HG03060 (cell line): Measurements from ENCODE around the gene HCN3.

Source experiments
- ATAC-seq: cut with Tn5 transposase; IDR thresholded peaks from one replicate; pipeline ENCODE4 v1.9.1; 2021; ENCODE audit warnings: low read depth, moderate number of reproducible peaks; ENCODE audit not compliant: unreplicated experiment

Gene HCN3

GRCh38 chr1:155307247-155307740, 30.0 kb downstream of the HCN3 start:
- ATAC-seq, result no peak

DNA sequence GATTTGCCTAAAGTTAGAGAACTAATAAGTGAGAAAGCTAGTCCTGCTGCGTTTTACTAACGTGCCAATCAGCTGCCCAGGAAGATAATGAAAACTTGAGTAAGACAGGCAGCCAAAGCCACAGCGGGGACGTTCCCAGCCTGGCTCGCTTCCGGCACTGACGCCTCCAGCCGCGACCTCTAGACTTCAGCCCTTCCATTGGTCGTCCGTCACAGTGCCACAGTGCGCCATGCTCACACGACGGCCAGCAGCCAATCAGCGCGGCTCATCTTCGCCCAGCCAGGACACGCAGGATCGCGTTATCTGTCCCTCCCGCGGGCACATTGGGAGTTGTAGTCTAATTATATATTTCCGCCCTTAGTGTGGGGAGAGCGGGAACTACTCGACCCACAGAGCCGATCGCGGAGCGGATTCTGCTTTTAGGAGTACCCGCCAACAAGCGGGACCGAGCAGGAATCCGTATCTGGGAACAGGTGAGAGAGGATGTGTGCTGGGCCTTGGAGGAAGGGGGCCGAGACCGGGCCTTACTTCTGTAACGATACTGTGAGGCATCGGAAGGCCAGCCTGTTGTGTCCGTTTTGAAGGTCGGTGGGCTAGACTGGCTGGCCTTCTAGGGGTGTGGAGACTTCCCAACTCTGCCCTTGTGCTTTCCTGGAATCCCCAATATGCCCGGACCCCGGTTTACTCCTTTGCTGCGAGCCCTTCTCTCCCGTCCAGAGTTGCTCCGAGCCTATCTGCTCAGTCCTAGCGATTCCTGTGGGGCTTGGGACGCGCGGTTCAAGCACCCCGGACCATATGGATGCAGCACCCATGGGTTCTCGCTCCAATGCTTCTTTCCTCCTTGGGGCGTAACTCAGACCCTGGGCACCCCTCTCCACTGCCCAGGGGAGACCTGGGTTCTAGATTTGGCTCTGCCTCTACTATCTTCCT, 31.5 kb downstream of the HCN3 start, which contains the start of gene FDPS:
Gene FDPS, plus strand, starts transcription at position 374 of the 930 bp plus-strand sequence. CDS start 924 bp downstream, outside the sequence.
- ATAC-seq, result peak; percentile 89

- ATAC-seq, result no peak
Observed at GRCh38 chr1:155309423-155310021, 32.3 kb downstream of the HCN3 start.

DNA sequence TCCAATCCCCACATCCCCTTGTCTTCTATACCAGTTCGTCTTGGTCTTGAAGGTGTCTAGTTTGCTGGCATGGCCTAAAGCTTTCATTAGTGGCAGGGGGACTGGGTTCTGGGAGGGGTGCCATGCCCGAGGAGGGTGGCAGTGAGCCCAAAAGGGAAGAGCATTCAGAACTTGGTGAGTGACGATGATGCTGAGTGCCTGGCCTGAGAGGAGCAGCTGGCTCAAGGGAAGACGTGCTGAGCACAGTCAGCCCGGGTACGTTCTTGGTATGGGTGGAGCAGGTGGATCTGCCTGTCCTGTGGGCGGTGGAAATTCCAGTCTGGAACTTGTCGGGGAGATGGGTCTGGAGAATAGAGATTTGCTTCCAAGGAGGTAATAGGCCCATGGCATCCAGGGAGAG, 36.0 kb downstream of the HCN3 start:
- ATAC-seq, result no peak

DNA sequence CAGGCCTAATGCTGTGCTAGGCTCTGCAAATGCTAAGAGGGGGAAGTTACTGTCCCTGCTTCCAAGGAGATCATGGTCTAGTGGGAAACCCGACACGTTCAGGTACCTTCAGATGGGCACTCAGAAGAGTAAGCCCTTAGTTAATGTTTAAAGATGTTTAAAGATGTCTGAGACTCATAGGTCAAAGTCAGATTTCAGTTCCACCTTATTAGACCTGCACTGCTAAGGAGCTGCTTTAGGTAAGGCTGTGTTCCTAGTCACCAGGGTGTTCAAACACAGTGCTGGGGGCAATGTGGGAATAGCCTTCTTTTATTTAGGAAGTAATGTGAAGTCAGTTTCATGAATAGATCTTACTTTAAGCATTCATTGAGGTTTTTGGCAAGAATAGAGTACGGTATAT, 39.7 kb downstream of the HCN3 start:
- no peak for ATAC-seq

GRCh38 chr1:155318082-155318481, 40.8 kb downstream of the HCN3 start:
- ATAC-seq, result no peak

DNA sequence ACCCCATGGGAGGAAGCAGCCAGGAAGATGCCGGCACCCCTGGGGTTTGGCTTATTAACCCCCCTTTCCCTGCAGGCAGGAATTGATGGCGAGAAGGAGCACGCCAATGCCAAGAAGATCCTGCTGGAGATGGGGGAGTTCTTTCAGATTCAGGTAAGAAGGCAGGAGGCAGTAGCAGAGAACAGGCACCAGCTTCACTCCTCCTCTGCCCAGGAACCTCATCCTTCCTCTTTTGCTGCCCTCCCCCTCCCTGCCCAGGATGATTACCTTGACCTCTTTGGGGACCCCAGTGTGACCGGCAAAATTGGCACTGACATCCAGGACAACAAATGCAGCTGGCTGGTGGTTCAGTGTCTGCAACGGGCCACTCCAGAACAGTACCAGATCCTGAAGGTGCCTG, 42.3 kb downstream of the HCN3 start:
- no peak for ATAC-seq

DNA sequence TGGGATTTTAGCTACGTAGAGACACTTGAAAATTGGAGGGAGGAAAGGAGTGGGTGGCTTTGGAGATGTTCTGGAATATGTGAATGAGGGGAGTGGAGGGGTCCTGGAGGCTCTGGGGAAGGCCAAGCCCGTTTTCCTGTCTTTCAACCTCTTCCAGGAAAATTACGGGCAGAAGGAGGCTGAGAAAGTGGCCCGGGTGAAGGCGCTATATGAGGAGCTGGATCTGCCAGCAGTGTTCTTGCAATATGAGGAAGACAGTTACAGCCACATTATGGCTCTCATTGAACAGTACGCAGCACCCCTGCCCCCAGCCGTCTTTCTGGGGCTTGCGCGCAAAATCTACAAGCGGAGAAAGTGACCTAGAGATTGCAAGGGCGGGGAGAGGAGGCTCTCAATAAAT, 43.0 kb downstream of the HCN3 start:
- no peak for ATAC-seq

- no peak for ATAC-seq
Observed at GRCh38 chr1:155320661-155321617, 43.7 kb downstream of the HCN3 start, which contains the start of gene RUSC1. Gene RUSC1 (plus strand): TSS chr1:155320894. CDS start chr1:155321774, 880 bp downstream.

GRCh38 chr1:155321639-155322503, 44.6 kb downstream of the HCN3 start:
- ATAC-seq, result no peak

DNA sequence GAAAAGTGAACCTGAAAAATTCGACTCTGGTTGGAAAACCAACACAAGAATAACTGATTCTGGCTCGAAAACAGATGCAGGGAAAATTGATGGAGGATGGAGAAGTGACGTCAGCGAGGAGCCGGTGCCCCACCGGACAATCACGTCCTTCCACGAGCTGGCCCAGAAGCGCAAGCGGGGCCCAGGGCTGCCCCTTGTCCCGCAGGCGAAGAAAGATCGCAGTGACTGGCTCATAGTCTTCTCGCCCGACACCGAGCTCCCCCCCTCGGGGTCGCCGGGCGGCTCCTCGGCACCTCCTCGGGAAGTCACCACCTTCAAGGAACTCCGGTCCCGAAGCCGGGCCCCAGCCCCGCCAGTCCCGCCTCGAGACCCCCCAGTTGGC, 45.3 kb downstream of the HCN3 start:
- ATAC-seq, result no peak

GRCh38 chr1:155322953-155323728, 45.9 kb downstream of the HCN3 start:
- ATAC-seq, result no peak

DNA sequence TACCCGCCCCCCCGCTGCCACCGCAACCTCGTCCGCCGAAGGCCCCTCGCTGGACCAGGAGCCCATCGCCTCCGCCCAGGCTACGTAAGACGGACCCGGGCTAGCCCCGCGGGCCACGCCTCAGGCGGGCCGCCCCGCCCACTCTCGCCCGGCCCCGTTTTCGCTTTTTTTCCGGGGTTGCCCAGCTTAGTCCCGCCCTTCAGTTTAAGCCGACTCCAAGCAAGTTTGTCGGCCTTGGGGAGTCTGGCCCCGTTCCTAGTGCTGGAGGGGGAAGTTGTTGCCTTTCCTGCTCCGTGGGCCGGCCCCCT, 46.4 kb downstream of the HCN3 start:
- no peak for ATAC-seq

DNA sequence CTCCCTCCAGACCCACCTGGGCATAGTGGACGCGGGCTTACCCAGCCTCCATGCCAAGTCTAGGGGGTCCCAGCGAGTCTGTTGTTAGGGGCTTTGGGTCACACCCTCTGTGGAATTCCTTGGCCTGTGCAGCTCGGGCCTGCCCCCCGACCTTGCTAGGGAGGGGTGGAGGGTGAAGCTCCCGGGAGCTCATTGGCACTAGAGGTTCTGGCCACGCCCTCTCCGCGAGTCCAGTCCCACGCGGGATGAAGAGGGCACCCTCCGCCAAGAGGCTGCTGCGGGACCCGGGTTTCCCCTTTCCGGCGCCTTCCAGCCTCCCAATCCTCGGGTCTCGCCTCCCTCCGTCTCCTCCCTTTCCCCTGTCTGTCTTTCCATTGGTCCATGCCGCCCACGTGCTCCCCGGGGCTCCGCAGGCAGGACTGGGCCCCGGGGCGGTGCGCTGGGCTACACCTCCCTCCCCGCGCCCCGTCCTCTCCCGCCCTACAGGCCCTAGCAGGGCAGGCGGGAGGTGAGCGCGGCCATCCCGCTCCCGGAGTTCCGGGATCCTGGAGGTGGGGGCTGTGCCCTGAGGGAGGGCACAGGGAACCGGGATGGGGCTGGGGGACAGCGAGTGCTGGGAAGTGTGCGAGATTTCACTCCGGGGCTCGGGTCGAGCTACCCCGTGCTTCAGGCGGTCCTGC, 46.9 kb downstream of the HCN3 start:
- no peak for ATAC-seq

DNA sequence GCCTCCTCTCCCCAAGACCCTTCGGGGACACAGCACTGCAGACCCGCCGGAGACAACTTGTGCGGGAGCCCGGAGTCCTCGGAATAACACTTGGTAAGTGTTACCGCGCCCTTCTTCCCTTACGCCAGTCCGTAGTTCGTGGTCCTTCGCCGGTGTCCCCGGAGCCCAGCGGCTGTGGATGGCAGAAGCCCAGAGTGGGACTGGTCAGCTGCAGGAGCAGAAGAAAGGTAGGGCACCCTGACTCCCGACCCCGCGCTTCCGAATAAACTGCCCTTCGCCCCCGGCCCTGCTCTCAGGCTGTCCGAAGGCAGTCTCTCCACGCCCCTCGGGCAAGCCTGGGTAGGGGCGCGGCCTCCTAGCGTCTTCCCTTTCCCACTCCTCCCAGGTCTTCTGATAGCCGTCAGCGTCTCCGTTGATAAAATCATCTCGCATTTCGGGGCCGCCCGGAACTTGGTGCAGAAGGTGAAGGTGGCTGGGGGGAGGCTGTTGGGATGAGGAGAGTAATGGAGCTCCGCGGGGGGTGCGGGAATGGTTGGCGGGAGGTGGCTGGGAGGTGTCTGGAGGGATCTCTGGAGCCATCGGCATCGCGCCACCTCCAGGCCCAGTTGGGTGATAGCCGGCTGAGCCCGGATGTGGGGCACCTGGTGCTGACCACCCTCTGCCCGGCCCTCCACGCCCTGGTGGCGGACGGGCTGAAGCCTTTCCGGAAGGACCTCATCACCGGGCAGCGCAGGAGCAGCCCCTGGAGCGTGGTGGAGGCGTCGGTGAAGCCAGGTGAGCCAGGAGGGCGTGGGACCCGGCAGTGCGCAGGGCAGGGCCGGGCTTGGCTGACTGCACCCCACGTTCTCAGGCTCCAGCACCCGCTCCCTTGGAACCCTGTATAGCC, 47.7 kb downstream of the HCN3 start:
- no peak for ATAC-seq

DNA sequence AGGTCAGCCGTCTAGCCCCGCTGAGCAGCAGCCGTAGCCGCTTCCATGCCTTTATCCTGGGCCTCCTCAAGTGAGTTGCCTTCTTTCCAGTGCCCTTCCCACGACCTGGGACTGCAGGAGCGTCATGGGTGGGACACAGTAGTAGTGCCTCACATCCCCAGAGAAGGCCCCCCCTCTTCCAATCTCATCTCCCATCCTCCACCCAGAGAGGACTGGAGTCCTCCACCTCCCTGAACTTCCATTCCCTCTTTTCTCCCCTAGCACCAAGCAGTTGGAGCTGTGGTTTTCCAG, 48.3 kb downstream of the HCN3 start:
- no peak for ATAC-seq

GRCh38 chr1:155326020-155326526, 48.8 kb downstream of the HCN3 start:
- ATAC-seq, result no peak
